ENCODE measurements around the gene C19orf25.
"Not testable (repeated sequence)": the region's sequence is repeated elsewhere in the genome, so short reads cannot be mapped to it uniquely, and the experiment has no call there.

The C19orf25 gene

GRCh38 chr19:1511318-1512317 lies 32.6 kb upstream of the C19orf25 start:
- no peak for DNase-seq

GRCh38 chr19:1510807-1511206 lies 31.8 kb upstream of the C19orf25 start:
- DNase-seq = no peak

- DNase-seq = no peak
Measured at GRCh38 chr19:1510442-1510806, 31.4 kb upstream of the C19orf25 start.

GRCh38 chr19:1509602-1510441 lies 30.8 kb upstream of the C19orf25 start:
- no peak for DNase-seq

DNA sequence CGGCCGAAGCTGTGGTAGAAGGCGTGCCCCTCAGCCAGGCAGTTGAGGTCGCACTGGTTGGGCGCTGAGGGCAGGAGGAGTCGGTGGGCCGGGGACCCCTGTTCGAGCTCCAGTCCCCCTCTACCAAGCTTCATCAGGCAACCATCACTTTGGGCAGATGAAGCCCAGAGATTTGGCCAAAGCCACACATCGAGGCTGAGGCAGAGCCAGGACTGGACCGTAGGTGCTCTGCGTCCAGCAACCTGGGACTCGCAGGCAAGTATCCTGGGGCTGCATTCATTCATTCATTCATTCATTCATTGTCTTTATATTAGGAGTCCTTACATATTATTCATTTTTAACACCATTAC lies 29.5 kb upstream of the C19orf25 start:
- no peak for DNase-seq

DNA sequence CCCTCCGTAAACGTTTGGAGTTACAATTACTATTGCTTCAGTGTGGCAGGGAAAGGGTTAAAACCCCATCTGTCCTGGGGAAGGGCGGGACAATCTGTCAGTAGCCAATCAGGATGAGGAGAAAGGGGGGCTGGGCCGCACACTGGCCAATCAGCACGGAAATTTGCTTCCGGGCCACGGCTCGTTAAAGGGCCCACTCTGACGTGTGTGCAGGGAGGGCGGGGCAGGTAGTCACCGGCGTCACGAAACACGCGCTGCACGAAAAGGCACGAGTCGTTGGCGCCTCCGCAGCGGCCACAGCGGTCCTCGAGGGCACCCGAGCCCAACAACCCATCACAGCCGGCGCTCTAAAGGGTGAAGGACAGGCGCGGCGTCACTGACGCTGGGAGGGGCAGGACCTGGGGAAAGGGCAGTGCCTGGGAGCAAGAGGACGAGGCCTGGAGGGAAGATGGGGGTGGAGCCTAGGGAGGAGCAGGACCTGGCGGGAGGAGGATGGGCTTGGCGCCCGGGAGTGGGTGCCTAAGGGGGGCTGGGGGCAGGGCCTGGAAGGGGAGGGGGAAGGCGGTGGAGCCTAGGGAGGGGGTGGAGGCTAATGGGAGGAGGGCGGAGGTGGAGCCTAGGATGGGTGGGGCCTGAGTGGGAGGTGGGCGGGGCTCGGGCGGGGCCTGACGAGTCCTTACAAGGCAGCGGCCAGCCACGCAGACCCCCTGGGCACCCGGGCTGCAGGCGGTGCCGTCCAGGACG lies 28.9 kb upstream of the C19orf25 start:
- peak; percentile 93 for DNase-seq

DNA sequence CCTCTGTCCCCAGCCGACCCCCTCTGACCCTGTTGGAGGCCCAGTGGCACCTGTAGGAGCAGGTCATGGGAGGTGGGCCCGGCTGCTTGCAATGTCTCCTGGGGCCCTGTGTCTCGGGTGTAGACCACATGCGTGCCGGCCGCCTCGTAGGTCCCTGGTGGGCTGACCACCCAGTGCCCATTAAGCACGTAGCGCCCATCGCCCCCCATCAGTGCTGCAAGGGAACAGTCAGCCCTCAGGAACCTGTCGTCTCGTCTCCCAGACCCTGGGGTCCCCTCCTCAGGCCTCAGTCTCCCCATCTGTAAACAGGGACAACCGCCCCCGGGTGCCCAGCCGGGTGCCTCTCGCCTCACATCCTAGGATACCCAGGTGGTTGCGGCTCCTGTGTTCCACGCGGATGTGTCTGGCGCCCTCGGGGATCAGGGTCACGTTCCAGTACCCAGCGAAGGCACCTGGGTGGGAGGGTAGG lies 28.2 kb upstream of the C19orf25 start:
- no peak for DNase-seq

DNA sequence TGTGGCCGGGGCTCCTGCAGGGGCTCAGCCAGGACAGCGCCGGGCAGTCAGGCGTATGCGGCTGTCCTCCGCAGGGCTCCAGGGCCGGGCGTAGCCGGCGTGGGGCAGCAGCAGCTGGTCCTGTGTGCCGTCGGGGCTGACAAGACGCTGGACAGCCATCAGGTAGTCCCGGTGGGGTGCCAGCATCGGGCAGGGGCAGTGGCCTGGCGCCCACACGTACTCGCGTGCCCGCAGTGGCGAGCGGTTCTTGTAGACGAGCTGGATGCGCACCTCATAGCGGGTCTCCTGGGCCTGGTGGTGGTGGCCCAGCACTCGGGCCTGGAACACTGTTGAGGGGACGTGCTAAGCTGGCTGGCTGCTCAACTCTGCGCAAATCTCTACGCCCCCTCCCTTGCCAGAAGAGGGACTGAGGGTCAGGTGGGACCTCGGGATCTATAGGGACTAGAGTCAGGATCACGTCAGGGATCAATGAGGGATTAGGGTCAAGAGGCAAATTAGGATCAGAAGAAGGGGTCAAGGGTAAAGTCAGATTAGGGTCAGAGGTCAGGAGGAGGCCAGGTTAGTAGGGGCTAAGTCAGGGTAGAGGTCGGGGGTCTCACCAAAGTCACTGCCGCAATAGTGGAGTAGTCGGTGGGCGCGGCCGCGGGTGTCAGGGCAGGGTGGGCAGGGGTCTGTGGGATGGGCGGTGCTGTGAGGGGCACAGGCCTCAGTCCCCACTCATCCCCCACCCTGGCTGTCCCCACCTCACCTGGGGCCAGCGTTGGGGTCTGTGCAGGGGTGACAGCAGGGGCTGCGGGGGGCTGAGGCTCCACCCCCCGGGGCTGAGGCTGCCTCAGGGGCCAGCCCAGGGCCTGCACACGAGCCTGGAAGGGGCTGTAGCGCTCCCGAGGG lies 27.2 kb upstream of the C19orf25 start:
- DNase-seq = no peak

DNA sequence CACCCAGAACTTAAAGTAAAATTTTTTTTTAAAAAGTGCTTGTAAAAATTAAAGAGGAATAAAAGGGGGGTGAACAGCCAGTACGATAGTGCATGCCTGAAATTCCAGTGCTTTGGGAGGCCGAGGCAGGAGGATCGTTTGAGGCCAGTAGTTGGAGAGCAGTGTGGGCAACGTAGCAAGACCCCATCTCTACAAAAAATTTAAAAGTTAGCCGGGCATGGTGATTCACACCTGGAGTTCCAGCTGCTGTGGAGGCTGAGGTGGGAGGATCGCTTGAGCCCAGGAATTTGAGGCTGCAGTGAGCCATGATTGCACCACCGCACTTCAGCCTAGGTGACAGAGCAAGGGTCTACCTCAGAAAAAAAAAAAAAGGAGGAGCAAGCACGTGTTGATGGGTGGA lies 26.0 kb upstream of the C19orf25 start:
- DNase-seq = no peak

DNA sequence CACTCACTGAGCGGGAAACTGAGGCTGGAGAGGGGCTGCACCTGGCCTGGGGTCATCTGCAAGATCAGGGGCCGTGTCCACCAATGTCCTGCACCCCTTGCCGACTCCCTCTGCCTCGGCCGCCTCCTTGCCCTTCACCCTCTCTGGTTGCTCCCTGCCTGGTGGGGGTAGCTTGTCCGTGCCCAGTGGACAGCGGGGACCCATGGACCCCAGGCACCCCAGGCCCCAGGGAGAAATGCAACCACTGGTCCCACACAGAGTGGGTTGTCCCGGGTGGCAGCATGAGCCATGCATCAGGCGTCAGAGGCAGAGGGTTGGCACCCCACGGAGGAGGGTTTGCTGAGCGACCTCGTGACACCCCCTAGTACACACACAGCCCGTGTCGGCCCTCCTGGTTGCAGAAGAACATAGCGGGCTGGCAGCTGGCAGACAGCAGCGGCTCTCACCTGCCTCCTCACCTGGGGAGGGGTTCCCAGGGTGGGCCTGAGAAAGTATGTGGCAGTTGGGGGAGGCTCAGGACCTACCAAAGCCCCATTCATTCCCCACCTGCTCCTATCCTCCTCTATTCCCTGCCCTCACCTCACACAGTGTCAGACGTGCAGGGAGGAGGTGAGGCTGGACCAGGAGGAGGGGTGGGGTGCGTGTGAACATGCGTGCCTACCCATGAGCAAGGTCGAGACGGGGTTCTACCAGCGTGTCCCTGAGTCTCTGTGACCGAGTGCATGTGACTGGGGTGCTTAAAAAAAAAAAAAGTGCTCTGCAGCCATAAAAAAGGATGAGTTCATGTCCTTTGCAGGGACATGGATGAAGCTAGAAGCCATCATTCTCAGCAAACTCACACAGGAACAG lies 25.1 kb upstream of the C19orf25 start:
- no peak for DNase-seq

- DNase-seq = peak; percentile 52
Measured at GRCh38 chr19:1503089-1503924, 24.3 kb upstream of the C19orf25 start.

DNA sequence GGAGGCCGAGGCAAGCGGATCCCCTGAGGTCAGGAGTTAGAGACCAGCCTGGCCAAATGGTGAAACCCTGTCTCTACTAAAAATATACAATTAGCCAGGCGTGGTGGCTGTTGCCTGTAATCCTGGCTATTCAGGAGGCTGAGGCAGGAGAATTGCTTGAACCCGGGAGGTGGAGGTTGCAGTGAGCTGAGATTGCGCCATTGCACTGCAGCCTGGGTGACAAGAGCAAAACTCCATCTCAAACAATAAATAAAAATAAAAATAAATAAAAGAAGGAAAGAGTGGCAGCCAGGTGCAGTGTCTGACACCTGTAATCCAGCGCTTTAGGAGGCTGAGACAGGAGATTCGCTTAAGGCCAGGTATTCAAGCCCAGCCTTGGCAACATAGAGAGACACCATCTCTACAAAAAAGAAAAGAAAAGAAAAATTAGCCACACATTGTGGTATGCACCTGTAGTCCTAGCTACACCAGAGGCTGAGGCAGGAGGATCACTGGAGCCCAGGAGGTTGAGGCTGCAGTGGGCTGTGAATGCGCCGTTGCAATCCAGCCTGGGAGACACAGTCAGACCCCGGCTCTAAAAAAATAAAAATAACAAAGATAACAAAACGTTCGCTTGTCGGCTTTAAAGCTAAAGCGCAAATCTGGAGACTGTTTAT lies 23.5 kb upstream of the C19orf25 start:
- DNase-seq = no peak

DNA sequence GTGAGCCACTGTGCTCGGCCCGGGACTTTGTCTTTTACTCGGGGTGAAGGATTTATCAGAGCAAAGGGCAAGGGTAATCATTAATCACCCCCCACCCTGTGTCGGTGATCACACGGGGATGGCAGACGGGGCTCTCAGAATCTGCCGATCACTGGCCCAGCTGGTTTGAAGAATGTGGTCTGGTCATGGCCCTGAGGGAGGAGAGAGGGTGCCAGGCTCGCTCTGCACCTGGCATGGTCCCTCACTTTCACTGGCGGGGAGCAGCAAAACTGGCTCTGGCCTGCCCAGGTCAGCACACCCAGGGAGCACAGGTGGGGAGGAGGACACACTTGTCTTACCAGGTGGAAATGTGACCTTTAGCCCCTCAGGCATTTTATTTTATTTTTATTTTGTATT lies 22.2 kb upstream of the C19orf25 start:
- DNase-seq = no peak

DNA sequence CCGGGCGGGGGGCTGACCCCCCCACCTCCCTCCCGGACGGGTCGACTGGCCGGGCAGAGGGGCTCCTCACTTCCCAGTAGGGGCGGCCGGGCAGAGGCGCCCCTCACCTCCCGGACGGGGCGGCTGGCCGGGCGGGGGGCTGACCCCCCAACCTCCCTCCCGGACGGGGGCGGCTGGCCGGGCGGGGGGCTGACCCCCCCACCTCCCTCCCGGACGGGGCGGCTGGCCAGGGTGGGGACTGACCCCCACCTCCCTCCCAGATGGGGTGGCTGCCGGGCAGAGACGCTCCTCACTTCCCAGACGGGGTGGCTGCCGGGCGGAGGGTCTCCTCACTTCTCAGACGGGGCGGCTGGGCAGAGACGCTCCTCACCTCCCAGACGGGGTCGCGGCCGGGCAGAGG lies 20.2 kb upstream of the C19orf25 start:
- DNase-seq = not testable (repeated sequence)

- DNase-seq = no peak
Measured at GRCh38 chr19:1497578-1498235, 18.7 kb upstream of the C19orf25 start.

- no peak for DNase-seq
Measured at GRCh38 chr19:1496714-1497577, 17.9 kb upstream of the C19orf25 start.

GRCh38 chr19:1495799-1496713 lies 17.0 kb upstream of the C19orf25 start:
- DNase-seq = no peak

Measured in NCI-H1436 (cell line).